Erythroblast (primary cell): ENCODE measurements around the gene PTCH1.

ENCODE experiments used
- GATA1 ChIP-seq: IDR thresholded peaks from 2 replicates; pipeline ENCODE4 v1.6.1; 2011; ENCODE audit warnings: low read depth, mild to moderate bottlenecking, control low read depth, low read length, moderate library complexity
- POLR2A ChIP-seq: IDR thresholded peaks from 2 replicates; pipeline ENCODE4 v1.6.1; 2011; ENCODE audit warnings: mild to moderate bottlenecking, low read length

DNA sequence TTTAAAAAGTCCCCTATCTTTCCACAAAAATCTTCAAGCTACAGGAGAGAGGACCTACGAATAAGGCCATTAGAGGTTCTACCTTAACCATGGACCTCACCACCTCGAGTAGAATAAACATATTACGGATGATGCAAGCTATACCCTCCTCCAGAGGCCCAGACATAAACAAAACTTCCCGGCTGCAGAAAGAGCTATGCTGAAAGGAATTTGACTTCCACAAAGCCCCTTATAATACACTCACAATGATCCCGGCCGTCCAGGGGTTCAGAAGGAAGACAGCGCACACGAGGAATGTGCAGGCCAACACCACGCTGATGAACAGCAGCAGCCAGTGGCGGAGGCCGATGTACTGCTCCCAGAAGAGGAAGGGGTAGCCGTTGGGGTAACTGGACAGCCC lies 59.0 kb downstream of the PTCH1 start:
- TF ChIP-seq POLR2A (no peak), GATA1 (no peak)
